Measurements from ENCODE around the gene CDH23.

The CDH23 gene

DNA sequence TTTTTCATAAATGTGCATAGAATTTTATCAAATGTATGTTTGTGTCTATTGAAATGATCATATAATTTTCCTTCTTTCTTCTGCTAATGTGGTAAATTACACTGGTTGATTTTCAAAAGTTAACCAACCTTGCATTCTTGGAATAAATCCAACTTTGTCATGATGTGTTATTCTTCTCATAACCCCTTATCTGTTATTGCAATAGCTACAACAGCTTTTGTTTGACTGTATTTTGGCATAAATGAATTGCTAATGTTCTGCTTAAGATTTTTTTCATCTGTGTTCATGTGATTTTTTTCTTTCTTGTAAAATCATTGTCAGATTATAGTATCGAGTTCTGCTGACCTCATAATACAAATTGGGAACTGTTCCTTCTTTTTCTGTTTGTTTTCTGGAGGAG lies 17.6 kb downstream of the CDH23 start:
- Histone ChIP-seq H3K9ac (ENCODE audit: low read length) (no peak overlapping the region), H3K27me3 (ENCODE audit: control insufficient read depth, insufficient read depth, low read length) (no peaks in the 10 kb centered on the region), H3K9me3 (ENCODE audit: control insufficient read depth, low read length) (no peaks in the 10 kb centered on the region), H3K4me1 (ENCODE audit: control insufficient read depth, insufficient read depth, low read length) (no peaks in the 10 kb centered on the region), H3K36me3 (ENCODE audit: control insufficient read depth, insufficient read depth, low read length) (no peaks in the 10 kb centered on the region), H3K4me3 (ENCODE audit: low read length) (no peak overlapping the region)

DNA sequence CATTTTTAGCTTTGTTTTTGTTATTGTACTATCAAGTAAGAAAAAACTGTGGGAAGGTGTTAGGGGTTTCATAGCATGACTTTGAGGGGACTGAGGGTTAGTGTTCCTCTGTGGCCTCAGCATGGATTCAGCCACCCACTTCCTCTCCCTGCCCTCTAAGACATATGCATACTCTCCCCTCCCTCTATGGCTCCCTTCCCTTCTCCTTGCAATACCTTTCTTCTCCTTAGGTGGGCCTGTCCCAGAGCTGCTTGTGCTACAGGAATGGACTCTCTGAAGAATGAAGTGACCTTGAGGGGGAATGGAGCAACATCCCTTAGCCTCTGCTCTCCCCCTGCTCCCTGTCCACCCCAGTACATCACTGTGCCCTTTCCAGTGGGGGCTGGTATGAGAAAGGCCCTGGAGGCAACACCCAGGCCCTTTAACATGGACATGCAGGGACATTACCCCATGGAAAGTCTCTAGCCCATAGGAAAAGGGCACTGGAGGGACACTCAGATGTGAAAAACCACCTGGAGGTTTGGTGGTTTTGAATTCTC lies 22.4 kb downstream of the CDH23 start:
- peaks cover 5% of the 10 kb centered on the region for H3K27me3 ChIP-seq (ENCODE audit: control insufficient read depth, insufficient read depth, low read length)
- H3K9ac ChIP-seq (ENCODE audit: low read length): no peak overlapping the region

DNA sequence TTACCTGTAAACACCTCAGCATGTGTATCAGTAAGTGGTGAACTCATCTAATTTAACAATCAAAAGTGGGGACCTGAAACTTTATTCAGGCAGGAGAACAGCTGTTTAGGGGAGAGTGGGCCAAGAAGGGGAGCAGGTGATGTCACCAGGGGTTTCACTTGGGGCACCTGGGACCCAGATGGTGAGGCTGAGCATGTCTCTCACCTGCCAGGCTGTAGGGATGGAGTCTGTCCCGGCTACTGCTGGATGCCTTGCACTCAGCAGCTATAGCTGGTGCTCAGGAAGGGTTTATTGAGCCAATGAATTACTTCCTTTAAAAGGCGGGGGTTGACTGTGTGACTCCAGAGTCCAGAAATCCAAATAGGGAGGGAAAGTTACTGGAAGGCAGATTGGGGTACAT lies 23.0 kb downstream of the CDH23 start:
- peaks cover 5% of the 10 kb centered on the region for H3K27me3 ChIP-seq (ENCODE audit: control insufficient read depth, insufficient read depth, low read length)
- H3K36me3 ChIP-seq (ENCODE audit: control insufficient read depth, insufficient read depth, low read length): no peaks in the 10 kb centered on the region
- no peaks in the 10 kb centered on the region for H3K9me3 ChIP-seq (ENCODE audit: control insufficient read depth, low read length)
- H3K4me1 ChIP-seq (ENCODE audit: control insufficient read depth, insufficient read depth, low read length): no peaks in the 10 kb centered on the region
- H3K9ac ChIP-seq (ENCODE audit: low read length): no peak overlapping the region
- no peak overlapping the region for H3K4me3 ChIP-seq (ENCODE audit: low read length)

More for the DNA sequence above, 22.4 kb downstream of the CDH23 start:
- H3K4me1 ChIP-seq (ENCODE audit: control insufficient read depth, insufficient read depth, low read length): no peaks in the 10 kb centered on the region
- H3K4me3 ChIP-seq (ENCODE audit: low read length): no peak overlapping the region
- no peaks in the 10 kb centered on the region for H3K9me3 ChIP-seq (ENCODE audit: control insufficient read depth, low read length)
- no peaks in the 10 kb centered on the region for H3K36me3 ChIP-seq (ENCODE audit: control insufficient read depth, insufficient read depth, low read length)

DNA sequence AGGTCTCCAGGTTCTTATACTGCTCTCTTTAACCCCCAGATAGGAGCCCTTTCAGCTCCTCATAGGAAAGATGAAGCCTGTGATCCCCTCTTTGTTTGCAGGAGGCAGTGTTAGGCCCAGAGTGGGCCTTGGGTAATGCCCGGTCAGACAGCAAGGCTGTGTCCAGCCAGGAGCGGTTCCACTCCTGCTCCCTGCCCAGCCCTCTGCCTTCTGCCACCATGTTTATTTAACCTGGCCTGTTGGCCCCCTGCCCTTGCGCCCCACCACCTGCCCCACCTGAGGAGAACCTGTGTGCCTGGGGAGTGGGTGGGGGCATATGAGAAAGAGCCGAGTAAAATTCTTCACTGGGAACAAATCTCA lies 24.3 kb downstream of the CDH23 start:
- H3K4me3 ChIP-seq (ENCODE audit: low read length): no peak overlapping the region
- no peaks in the 10 kb centered on the region for H3K4me1 ChIP-seq (ENCODE audit: control insufficient read depth, insufficient read depth, low read length)
- H3K9me3 ChIP-seq (ENCODE audit: control insufficient read depth, low read length): no peaks in the 10 kb centered on the region
- no peak overlapping the region for H3K9ac ChIP-seq (ENCODE audit: low read length)
- no peaks in the 10 kb centered on the region for H3K36me3 ChIP-seq (ENCODE audit: control insufficient read depth, insufficient read depth, low read length)
- peaks cover 5% of the 10 kb centered on the region for H3K27me3 ChIP-seq (ENCODE audit: control insufficient read depth, insufficient read depth, low read length)

DNA sequence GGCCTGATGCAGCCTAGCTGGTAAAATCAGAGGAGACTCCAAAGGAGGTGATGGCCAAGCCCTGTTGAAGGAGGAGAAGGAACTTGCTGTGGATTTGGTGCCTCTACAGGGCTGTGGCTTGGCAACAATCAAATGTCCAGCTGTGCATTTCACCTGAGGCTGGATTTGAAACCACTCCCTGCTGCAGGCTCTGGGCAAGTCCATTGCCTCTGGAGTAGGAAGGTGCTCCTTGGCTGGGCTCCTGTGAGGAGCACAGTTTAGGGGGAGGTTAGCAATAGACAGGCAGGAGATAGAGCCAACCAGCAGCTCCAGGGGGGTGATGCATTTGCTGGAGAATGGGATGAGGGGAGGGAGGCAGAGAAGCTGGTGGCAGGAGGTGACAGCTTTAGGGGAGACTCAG lies 26.5 kb downstream of the CDH23 start:
- H3K36me3 ChIP-seq (ENCODE audit: control insufficient read depth, insufficient read depth, low read length): no peaks in the 10 kb centered on the region
- H3K4me3 ChIP-seq (ENCODE audit: low read length): no peak overlapping the region
- no peak overlapping the region for H3K9ac ChIP-seq (ENCODE audit: low read length)
- peaks cover 5% of the 10 kb centered on the region for H3K27me3 ChIP-seq (ENCODE audit: control insufficient read depth, insufficient read depth, low read length)
- no peaks in the 10 kb centered on the region for H3K9me3 ChIP-seq (ENCODE audit: control insufficient read depth, low read length)
- no peaks in the 10 kb centered on the region for H3K4me1 ChIP-seq (ENCODE audit: control insufficient read depth, insufficient read depth, low read length)

DNA sequence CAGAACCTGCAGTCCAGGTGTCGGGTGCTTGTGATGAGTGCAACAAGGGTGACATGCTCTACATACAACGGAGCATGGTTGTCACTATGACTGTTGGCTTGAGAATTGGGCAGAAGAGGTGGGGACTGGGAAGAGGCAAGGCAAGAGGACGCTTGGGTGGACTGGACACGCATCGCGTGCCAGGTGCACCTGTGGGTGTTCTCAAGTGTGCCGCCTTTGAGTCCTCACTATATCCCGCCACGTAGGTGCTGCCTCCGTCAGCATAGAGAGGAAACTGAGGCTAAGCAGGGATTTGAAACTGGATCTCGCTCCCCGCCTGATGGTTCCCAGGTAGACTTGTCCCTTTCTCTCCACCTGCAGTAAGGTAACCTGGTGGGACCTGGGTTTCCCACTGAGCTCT lies 27.2 kb downstream of the CDH23 start:
- H3K27me3 ChIP-seq (ENCODE audit: control insufficient read depth, insufficient read depth, low read length): peaks cover 5% of the 10 kb centered on the region
- no peaks in the 10 kb centered on the region for H3K9me3 ChIP-seq (ENCODE audit: control insufficient read depth, low read length)
- no peak overlapping the region for H3K9ac ChIP-seq (ENCODE audit: low read length)
- no peaks in the 10 kb centered on the region for H3K36me3 ChIP-seq (ENCODE audit: control insufficient read depth, insufficient read depth, low read length)
- no peak overlapping the region for H3K4me3 ChIP-seq (ENCODE audit: low read length)
- no peaks in the 10 kb centered on the region for H3K4me1 ChIP-seq (ENCODE audit: control insufficient read depth, insufficient read depth, low read length)

DNA sequence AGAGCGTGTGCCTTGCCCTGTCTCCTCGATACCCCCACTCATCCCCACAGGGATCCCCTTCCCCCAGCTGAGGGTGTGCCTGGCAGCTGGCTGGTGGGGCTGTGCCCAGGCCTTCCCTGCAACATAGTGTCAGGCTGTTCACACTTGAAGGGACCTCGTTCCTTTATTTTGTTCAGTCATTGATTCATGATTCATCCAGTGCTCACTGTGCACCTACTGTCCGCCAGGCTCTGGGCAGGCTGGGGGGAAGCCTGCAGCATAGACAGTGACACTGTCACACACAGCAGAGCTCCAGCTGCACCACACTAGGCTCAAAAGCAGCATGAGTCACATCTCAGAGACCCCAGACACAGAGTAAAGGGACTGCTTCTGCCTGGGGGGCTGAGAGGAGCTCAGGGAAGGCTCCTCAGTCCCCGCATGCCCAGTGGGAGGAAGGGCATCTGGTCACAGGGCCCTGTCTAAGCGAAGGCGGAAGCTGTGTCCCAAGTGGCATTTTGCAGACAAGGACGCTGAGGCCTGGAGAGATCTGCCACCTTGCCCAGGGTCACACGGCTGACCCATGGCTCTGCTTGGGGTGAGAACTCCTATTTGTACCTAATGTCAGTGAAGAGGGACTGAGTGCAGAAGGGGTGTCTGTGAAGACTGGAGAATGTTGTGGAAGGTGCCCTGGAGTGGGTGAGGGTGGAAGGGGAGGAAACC lies 27.9 kb downstream of the CDH23 start:
- no peaks in the 10 kb centered on the region for H3K9me3 ChIP-seq (ENCODE audit: control insufficient read depth, low read length)
- no peak overlapping the region for H3K4me3 ChIP-seq (ENCODE audit: low read length)
- H3K27me3 ChIP-seq (ENCODE audit: control insufficient read depth, insufficient read depth, low read length): peaks cover 5% of the 10 kb centered on the region
- H3K4me1 ChIP-seq (ENCODE audit: control insufficient read depth, insufficient read depth, low read length): no peaks in the 10 kb centered on the region
- H3K36me3 ChIP-seq (ENCODE audit: control insufficient read depth, insufficient read depth, low read length): no peaks in the 10 kb centered on the region
- no peak overlapping the region for H3K9ac ChIP-seq (ENCODE audit: low read length)

DNA sequence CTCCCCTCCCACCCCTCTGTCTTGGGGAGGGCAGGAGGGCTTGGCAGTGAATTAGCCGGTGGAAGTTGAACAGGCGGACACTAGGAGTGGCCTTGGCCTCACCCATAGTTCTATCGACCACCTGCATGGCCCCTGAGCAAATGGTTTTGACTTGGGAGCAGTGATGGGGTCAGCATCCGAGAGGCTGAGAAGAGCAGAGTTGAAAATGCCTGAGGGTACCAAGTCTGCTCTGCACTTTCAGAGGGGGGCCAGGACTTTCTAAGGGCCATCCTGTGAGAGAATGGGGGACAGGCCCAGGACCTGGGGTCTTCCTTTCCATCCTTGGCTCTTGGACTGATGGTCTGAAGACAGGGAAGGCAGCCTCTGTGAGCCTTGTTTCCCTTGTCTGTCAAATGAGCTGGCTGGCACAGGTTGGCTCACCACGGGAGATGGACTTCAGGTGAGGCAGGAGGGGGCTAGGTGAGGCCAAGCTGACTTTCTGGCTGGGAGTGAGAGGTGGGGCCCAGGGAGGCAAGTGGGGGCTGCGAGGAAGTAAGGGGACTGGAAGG lies 29.4 kb downstream of the CDH23 start:
- Histone ChIP-seq H3K36me3 (ENCODE audit: control insufficient read depth, insufficient read depth, low read length) (no peaks in the 10 kb centered on the region), H3K9me3 (ENCODE audit: control insufficient read depth, low read length) (no peaks in the 10 kb centered on the region), H3K9ac (ENCODE audit: low read length) (no peak overlapping the region), H3K4me1 (ENCODE audit: control insufficient read depth, insufficient read depth, low read length) (no peaks in the 10 kb centered on the region), H3K27me3 (ENCODE audit: control insufficient read depth, insufficient read depth, low read length) (peaks cover 5% of the 10 kb centered on the region), H3K4me3 (ENCODE audit: low read length) (no peak overlapping the region)

DNA sequence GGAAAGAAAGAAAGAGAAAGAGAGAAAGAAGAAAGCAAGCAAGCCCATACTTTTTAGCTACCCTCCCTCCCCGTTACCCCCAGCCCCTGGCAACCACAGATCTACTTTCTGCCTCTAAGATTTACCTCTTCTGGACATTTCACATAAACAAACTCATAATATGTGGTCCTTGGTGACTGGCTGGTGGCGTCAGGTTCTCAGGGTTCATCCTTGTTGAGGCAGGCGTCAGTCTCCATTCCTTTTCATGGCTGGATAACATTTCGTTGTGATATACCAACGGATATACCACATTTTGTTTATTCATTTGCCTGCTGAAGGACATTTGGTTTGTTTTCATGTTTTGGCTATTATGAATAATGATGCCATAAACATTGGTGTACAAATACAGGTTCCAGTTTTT lies 30.5 kb downstream of the CDH23 start:
- no peaks in the 10 kb centered on the region for H3K36me3 ChIP-seq (ENCODE audit: control insufficient read depth, insufficient read depth, low read length)
- no peaks in the 10 kb centered on the region for H3K9me3 ChIP-seq (ENCODE audit: control insufficient read depth, low read length)

DNA sequence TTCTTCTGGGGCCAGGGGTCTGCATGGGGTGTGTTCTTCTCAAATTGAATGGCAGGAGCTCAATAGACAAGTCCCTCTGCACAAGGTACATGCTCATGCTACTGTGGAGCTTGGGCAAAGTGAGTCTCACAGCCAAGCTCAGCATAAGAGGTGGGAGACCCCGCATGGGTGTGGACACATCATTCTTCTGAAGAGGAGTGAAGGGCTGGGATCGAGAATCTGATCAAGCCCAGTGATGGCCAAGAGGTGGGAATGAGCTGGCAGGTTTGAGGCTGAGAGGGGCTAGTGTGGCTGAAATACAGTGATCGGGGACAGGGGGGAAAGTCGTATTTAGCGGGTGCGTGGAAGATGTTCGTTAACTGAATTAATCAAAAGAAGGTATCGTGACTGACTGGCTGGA lies 32.6 kb downstream of the CDH23 start:
- Histone ChIP-seq H3K9ac (ENCODE audit: low read length) (no peak overlapping the region), H3K36me3 (ENCODE audit: control insufficient read depth, insufficient read depth, low read length) (no peaks in the 10 kb centered on the region), H3K4me3 (ENCODE audit: low read length) (no peak overlapping the region), H3K4me1 (ENCODE audit: control insufficient read depth, insufficient read depth, low read length) (no peaks in the 10 kb centered on the region), H3K9me3 (ENCODE audit: control insufficient read depth, low read length) (no peaks in the 10 kb centered on the region), H3K27me3 (ENCODE audit: control insufficient read depth, insufficient read depth, low read length) (no peaks in the 10 kb centered on the region)

More for the DNA sequence above, 30.5 kb downstream of the CDH23 start:
- Histone ChIP-seq H3K4me3 (ENCODE audit: low read length) (no peak overlapping the region), H3K9ac (ENCODE audit: low read length) (no peak overlapping the region), H3K4me1 (ENCODE audit: control insufficient read depth, insufficient read depth, low read length) (no peaks in the 10 kb centered on the region), H3K27me3 (ENCODE audit: control insufficient read depth, insufficient read depth, low read length) (peaks cover 4% of the 10 kb centered on the region)

DNA sequence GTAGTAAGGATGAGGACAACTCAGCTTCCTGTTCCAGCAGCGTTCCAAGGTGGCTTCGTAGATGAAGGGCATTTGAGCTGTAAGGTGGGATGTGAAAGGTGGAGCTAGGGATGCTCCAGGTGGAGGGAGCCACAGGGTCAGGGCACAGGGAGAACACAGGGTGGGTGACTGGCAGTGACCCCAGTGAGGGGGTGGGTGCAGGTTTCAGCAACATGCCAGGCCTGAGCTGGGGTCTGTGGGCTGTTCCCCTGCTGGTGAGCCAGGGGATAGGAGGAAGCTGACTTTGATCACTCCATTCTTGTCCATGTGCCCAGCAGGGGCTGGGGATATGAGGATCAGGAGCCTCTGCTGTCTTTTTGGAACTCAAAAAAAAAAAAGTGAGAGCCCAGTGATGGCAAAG lies 33.2 kb downstream of the CDH23 start:
- Histone ChIP-seq H3K36me3 (ENCODE audit: control insufficient read depth, insufficient read depth, low read length) (no peaks in the 10 kb centered on the region), H3K4me3 (ENCODE audit: low read length) (no peak overlapping the region), H3K9ac (ENCODE audit: low read length) (no peak overlapping the region), H3K27me3 (ENCODE audit: control insufficient read depth, insufficient read depth, low read length) (no peaks in the 10 kb centered on the region), H3K4me1 (ENCODE audit: control insufficient read depth, insufficient read depth, low read length) (peaks cover 1% of the 10 kb centered on the region), H3K9me3 (ENCODE audit: control insufficient read depth, low read length) (no peaks in the 10 kb centered on the region)

DNA sequence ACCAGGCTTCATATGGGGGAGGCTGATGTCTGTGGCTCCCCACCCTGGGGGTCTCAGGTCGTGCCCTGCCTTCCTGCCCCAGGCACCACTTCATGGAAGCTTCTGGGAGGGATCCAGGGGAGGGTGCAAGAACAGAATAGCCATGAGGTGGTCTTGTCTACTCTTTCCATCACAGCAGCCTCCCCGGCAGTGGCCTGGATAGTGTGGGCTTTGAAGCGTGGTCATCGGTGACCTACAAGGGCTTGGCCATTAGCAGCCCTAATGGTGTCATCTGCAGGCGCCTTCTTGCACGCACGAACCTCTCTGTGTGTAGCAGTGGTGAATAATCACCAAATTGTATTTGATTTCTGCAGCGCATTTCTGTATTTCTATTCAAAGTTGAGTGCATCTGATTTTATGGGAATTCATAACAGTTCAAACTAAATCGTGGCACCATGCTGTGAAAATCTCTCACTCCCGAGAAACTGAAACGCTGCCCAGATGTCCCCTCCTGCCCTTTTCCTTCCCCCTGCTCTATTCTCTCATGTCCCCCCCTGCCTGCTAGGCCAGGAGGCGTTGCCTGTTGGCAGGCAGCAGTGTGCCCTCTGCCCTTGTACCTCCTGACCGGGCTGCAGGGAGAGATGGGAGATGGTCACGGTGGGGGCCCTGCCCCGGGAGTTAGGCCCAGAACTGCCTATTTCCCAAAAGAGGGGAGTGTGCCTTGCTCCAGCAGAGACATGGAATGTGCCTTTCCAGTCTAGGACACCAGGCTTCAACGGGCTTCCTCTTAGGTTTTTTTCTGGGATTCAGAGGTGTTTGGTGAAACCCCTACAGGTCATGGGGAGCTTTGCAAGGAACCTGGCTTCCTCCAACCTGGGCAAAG lies 34.8 kb downstream of the CDH23 start:
- H3K4me1 ChIP-seq (ENCODE audit: control insufficient read depth, insufficient read depth, low read length): peaks cover 8% of the 10 kb centered on the region
- H3K9ac ChIP-seq (ENCODE audit: low read length): no peak overlapping the region
- H3K4me3 ChIP-seq (ENCODE audit: low read length): no peak overlapping the region
- H3K36me3 ChIP-seq (ENCODE audit: control insufficient read depth, insufficient read depth, low read length): no peaks in the 10 kb centered on the region
- H3K9me3 ChIP-seq (ENCODE audit: control insufficient read depth, low read length): no peaks in the 10 kb centered on the region
- no peaks in the 10 kb centered on the region for H3K27me3 ChIP-seq (ENCODE audit: control insufficient read depth, insufficient read depth, low read length)
